ENCODE measurements around the gene PDXP. TPM values are rescaled to one million over a fixed set of nuclear protein-coding genes. Genes with fewer than 3 reads are reported as not detected.

Gene PDXP
- total and polyA plus RNA-seq, 2 of the 13 experiments (the other 11 are each of a cell fraction or from before 2014, with no cell fraction given), result 58.2 to 70.6 TPM

- TF ChIP-seq MIXL1 (CRISPR knock-in tag; IDR thresholded peaks at IDR 0.05), result no peak
- peak; percentile 24; the same call in 1 of the 2 replicates for TF ChIP-seq NCOA2 (CRISPR knock-in tag; IDR thresholded peaks at IDR 0.05)
- no peak for TF ChIP-seq SP140L (CRISPR knock-in tag; IDR thresholded peaks at IDR 0.05; ENCODE audit: borderline replicate concordance)
- TF ChIP-seq, protein P1, sequence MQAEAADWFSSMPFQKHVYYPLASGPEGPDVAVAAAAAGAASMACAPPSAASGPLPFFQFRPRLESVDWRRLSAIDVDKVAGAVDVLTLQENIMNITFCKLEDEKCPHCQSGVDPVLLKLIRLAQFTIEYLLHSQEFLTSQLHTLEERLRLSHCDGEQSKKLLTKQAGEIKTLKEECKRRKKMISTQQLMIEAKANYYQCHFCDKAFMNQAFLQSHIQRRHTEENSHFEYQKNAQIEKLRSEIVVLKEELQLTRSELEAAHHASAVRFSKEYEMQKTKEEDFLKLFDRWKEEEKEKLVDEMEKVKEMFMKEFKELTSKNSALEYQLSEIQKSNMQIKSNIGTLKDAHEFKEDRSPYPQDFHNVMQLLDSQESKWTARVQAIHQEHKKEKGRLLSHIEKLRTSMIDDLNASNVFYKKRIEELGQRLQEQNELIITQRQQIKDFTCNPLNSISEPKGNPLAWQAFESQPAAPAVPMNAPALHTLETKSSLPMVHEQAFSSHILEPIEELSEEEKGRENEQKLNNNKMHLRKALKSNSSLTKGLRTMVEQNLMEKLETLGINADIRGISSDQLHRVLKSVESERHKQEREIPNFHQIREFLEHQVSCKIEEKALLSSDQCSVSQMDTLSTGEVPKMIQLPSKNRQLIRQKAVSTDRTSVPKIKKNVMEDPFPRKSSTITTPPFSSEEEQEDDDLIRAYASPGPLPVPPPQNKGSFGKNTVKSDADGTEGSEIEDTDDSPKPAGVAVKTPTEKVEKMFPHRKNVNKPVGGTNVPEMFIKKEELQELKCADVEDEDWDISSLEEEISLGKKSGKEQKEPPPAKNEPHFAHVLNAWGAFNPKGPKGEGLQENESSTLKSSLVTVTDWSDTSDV (CRISPR knock-in tag; IDR thresholded peaks at IDR 0.05), result no peak
- TF ChIP-seq NFKB2 (CRISPR knock-in tag; IDR thresholded peaks at IDR 0.05; ENCODE audit: borderline replicate concordance), result no peak
- 0 out of 2 replicates have a peak, but pooled peaks have one; percentile 52 for TF ChIP-seq SNAI1 (CRISPR knock-in tag; IDR thresholded peaks at IDR 0.05; ENCODE audit: borderline replicate concordance)
- peak; percentile 88 for TF ChIP-seq ZFX (CRISPR knock-in tag; IDR thresholded peaks at IDR 0.05; ENCODE audit: low read depth)
- 0 out of 4 replicates have a peak, but pooled peaks of 1 of the 2 experiments have one; percentile 24 for TF ChIP-seq ATF4 (CRISPR knock-in tag; IDR thresholded peaks at IDR 0.05)
- no peak for TF ChIP-seq ZNF724P (CRISPR knock-in tag; IDR thresholded peaks at IDR 0.05; ENCODE audit: borderline replicate concordance)
- TF ChIP-seq, protein P2, sequence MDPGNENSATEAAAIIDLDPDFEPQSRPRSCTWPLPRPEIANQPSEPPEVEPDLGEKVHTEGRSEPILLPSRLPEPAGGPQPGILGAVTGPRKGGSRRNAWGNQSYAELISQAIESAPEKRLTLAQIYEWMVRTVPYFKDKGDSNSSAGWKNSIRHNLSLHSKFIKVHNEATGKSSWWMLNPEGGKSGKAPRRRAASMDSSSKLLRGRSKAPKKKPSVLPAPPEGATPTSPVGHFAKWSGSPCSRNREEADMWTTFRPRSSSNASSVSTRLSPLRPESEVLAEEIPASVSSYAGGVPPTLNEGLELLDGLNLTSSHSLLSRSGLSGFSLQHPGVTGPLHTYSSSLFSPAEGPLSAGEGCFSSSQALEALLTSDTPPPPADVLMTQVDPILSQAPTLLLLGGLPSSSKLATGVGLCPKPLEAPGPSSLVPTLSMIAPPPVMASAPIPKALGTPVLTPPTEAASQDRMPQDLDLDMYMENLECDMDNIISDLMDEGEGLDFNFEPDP (CRISPR knock-in tag; conservative IDR thresholded peaks at IDR 0.05), result no peak
- no peak for TF ChIP-seq ZSCAN20 (CRISPR knock-in tag; IDR thresholded peaks at IDR 0.05; ENCODE audit: borderline replicate concordance)
- no peak for TF ChIP-seq ZNF460 (CRISPR knock-in tag; IDR thresholded peaks at IDR 0.05; ENCODE audit: borderline replicate concordance)
- TF ChIP-seq ZNF296 (CRISPR knock-in tag; conservative IDR thresholded peaks at IDR 0.05), result 0 out of 2 replicates have a peak, but pooled peaks have one; percentile 44
- TF ChIP-seq ZNF230 (CRISPR knock-in tag; IDR thresholded peaks at IDR 0.05), result peak; percentile 33; the same call in 1 of the 2 replicates
- no peak for TF ChIP-seq ZNF629 (CRISPR knock-in tag; conservative IDR thresholded peaks at IDR 0.05)
- peak; percentile 67; the same call in 1 of the 2 replicates for TF ChIP-seq NR2C2 (CRISPR knock-in tag; IDR thresholded peaks at IDR 0.05; ENCODE audit: borderline replicate concordance)
- TF ChIP-seq, protein P3, sequence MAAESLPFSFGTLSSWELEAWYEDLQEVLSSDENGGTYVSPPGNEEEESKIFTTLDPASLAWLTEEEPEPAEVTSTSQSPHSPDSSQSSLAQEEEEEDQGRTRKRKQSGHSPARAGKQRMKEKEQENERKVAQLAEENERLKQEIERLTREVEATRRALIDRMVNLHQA (CRISPR knock-in tag; IDR thresholded peaks at IDR 0.05), result no peak
- TF ChIP-seq MAFG (CRISPR knock-in tag; IDR thresholded peaks at IDR 0.05), result peak; percentile 13; the same call in 1 of the 2 replicates
- no peak for TF ChIP-seq ZNF512 (CRISPR knock-in tag; IDR thresholded peaks at IDR 0.05)
- peak; percentile 55; the same call in 1 of the 2 replicates for TF ChIP-seq SNAPC2 (CRISPR knock-in tag; IDR thresholded peaks at IDR 0.05)
These were observed 24.7 kb upstream of the PDXP start (continued) for GRCh38 chr22:37633625-37634416.

All from HepG2 (cell line).